K562 (cell line): ENCODE measurements around the gene GSTA2.

Source experiments
- CTCF ChIP-seq, 3 experiments: IDR thresholded peaks in 2 of 3; conservative IDR thresholded peaks in 1 of 3; 2 replicates each; pipeline ENCODE4 v1.5.1; 2011 to 2012; ENCODE audit warnings: low read length in 3 of 3, mild to moderate bottlenecking in 3 of 3, control low read depth in 2 of 3, improper control_type of control experiment in 1 of 3, inconsistent platforms in 1 of 3, low read depth in 1 of 3, mixed read lengths in 1 of 3, moderate library complexity in 1 of 3; ENCODE audit not compliant: insufficient read depth in 2 of 3
- FOXJ3 ChIP-seq: sonication (generic); formaldehyde crosslinking; IDR thresholded peaks from 2 replicates; pipeline ENCODE4 v1.4.0; 2020; ENCODE audit warnings: mild to moderate bottlenecking, missing genetic modification reagents
- PCBP2 ChIP-seq: fragments of 200-400 bp; formaldehyde crosslinking; IDR thresholded peaks from 2 replicates; pipeline ENCODE4 v1.6.1; 2018; ENCODE audit warnings: low read length, low read depth, mild to moderate bottlenecking, moderate library complexity; ENCODE audit not compliant: poor library complexity, severe bottlenecking
- POLR2AphosphoS5 ChIP-seq: IDR thresholded peaks from 2 replicates; pipeline ENCODE4 v1.6.1; 2011; ENCODE audit warnings: mild to moderate bottlenecking, low read depth, low read length, moderate library complexity; ENCODE audit not compliant: control insufficient read depth, insufficient read depth
- SFPQ ChIP-seq: fragments of 200-400 bp; formaldehyde crosslinking; IDR thresholded peaks from 2 replicates; pipeline ENCODE4 v1.6.1; 2017; ENCODE audit warnings: mild to moderate bottlenecking, low read depth, low read length, moderate library complexity
- TCF3 ChIP-seq: sonication (generic); formaldehyde crosslinking; IDR thresholded peaks from 2 replicates; pipeline ENCODE4 v1.4.0; 2020; ENCODE audit warnings: mild to moderate bottlenecking, missing genetic modification reagents
- TF ChIP-seq, protein P1 (sequence below), 2 experiments: fragments of 450-650 bp; formaldehyde crosslinking in 1 of 2; IDR thresholded peaks; 2 replicates each; pipeline versions ENCODE4 v1.4.0 to v1.6.1; 2014 to 2020; ENCODE audit warnings: mild to moderate bottlenecking in 2 of 2, borderline replicate concordance in 1 of 2, low read depth in 1 of 2

GRCh38 chr6:52735071-52735470, 28.2 kb downstream of the GSTA2 start:
- TF ChIP-seq, protein P1, sequence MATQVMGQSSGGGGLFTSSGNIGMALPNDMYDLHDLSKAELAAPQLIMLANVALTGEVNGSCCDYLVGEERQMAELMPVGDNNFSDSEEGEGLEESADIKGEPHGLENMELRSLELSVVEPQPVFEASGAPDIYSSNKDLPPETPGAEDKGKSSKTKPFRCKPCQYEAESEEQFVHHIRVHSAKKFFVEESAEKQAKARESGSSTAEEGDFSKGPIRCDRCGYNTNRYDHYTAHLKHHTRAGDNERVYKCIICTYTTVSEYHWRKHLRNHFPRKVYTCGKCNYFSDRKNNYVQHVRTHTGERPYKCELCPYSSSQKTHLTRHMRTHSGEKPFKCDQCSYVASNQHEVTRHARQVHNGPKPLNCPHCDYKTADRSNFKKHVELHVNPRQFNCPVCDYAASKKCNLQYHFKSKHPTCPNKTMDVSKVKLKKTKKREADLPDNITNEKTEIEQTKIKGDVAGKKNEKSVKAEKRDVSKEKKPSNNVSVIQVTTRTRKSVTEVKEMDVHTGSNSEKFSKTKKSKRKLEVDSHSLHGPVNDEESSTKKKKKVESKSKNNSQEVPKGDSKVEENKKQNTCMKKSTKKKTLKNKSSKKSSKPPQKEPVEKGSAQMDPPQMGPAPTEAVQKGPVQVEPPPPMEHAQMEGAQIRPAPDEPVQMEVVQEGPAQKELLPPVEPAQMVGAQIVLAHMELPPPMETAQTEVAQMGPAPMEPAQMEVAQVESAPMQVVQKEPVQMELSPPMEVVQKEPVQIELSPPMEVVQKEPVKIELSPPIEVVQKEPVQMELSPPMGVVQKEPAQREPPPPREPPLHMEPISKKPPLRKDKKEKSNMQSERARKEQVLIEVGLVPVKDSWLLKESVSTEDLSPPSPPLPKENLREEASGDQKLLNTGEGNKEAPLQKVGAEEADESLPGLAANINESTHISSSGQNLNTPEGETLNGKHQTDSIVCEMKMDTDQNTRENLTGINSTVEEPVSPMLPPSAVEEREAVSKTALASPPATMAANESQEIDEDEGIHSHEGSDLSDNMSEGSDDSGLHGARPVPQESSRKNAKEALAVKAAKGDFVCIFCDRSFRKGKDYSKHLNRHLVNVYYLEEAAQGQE (IDR thresholded peaks at IDR 0.05; ENCODE audit: borderline replicate concordance), result no peak
- TF ChIP-seq, protein P1 (CRISPR knock-in tag; IDR thresholded peaks at IDR 0.05; ENCODE audit: low read depth), result no peak
- TF ChIP-seq PCBP2, result no peak
- no peak for TF ChIP-seq CTCF (IDR thresholded peaks at IDR 0.05 in 2 of 3, conservative IDR thresholded peaks at IDR 0.05 in 1 of 3; ENCODE audit: insufficient read depth in 2 of 3, low read depth in 1 of 3, low read length in 3 of 3)
- no peak for TF ChIP-seq FOXJ3
- no peak for TF ChIP-seq POLR2AphosphoS5
- no peak for TF ChIP-seq SFPQ
- TF ChIP-seq TCF3, result no peak
